GM12891 (cell line): ENCODE results near the gene SLC48A1.

Experiments
- PAX5 ChIP-seq: IDR thresholded peaks from 2 replicates; pipeline ENCODE4 v1.6.1; 2011; ENCODE audit warnings: low read length, moderate library complexity, mild to moderate bottlenecking; ENCODE audit not compliant: insufficient read depth, severe bottlenecking
- POLR2A ChIP-seq: IDR thresholded peaks from 2 replicates; pipeline ENCODE4 v1.6.1; 2011; ENCODE audit warnings: low read depth, low read length, control low read depth
- POLR2AphosphoS5 ChIP-seq: IDR thresholded peaks from 2 replicates; pipeline ENCODE4 v1.6.1; 2011; ENCODE audit warnings: low read depth, low read length, control low read depth
- POU2F2 ChIP-seq: IDR thresholded peaks from 2 replicates; pipeline ENCODE4 v1.6.1; 2011; ENCODE audit warnings: low read depth, mild to moderate bottlenecking, control low read depth, low read length, moderate library complexity
- SPI1 ChIP-seq: IDR thresholded peaks from 2 replicates; pipeline ENCODE4 v1.6.1; 2011; ENCODE audit warnings: low read depth, low read length, control low read depth
- TAF1 ChIP-seq: IDR thresholded peaks from 2 replicates; pipeline ENCODE4 v1.6.1; 2011; ENCODE audit warnings: low read depth, low read length, control low read depth

GRCh38 chr12:47730341-47730744 is 42.7 kb upstream of the SLC48A1 start:
- TF ChIP-seq POLR2AphosphoS5: no peak
- TF ChIP-seq POLR2A: no peak
- no peak for TF ChIP-seq TAF1
- no peak for TF ChIP-seq SPI1
- TF ChIP-seq POU2F2: no peak
- no peak for TF ChIP-seq PAX5
